AG04450 (cell line): ENCODE data around the gene REN. TPM values are rescaled to one million over a fixed set of nuclear protein-coding genes. Genes with fewer than 3 reads are reported as not detected.

Experiments
- CTCF ChIA-PET: fragments of 300-600, 350-600 bp; formaldehyde crosslinking; extraction: SDS; loops from one replicate; lab custom pipeline; 2022; ENCODE audit warnings: antibody characterized with exemption, inconsistent platforms; lab: Charles Lee
- POLR2A ChIA-PET: fragments of 350-600 bp; formaldehyde crosslinking; extraction: SDS; loops from one replicate; lab custom pipeline; 2021; ENCODE audit warnings: antibody characterized with exemption, inconsistent platforms; lab: Yijun Ruan, JAX
- DNase-seq: peaks from one replicate; pipeline ENCODE4 v3.0.0-alpha.2; 2011; ENCODE audit warnings: low read depth, low spot score
- H3K27ac ChIP-seq: one replicate; pipeline ENCODE4 v1.5.1; 2012; ENCODE audit warnings: low read depth, low read length, control low read depth
- H3K27me3 ChIP-seq: one replicate; pipeline ENCODE4 v1.6.0; 2012; ENCODE audit warnings: low read length; ENCODE audit not compliant: control insufficient read depth, insufficient read depth
- H3K4me3 ChIP-seq: 2 replicates; pipeline ENCODE4 v1.5.1; 2011; ENCODE audit warnings: mild to moderate bottlenecking, low read depth, low read length, control low read depth
- H3K9me3 ChIP-seq: 2 replicates; pipeline ENCODE4 v1.5.1; 2012; ENCODE audit warnings: low read length; ENCODE audit not compliant: control insufficient read depth, insufficient read depth
- polyA plus RNA-seq: library from polyadenylated mRNA; depleted of rRNA; stranded (reverse); fragments of >200 nt; gene quantifications from 2 replicates; pipeline ENCODE4 v1.2.3, GENCODE V29; 2011
- TF ChIP-seq, protein P1 (sequence below): IDR thresholded peaks from 2 replicates; pipeline ENCODE4 v1.5.1; 2011; ENCODE audit warnings: low read depth, low read length, control low read depth, inconsistent platforms

The REN gene
- polyA plus RNA-seq, 1 experiment = 0.72 TPM

DNA sequence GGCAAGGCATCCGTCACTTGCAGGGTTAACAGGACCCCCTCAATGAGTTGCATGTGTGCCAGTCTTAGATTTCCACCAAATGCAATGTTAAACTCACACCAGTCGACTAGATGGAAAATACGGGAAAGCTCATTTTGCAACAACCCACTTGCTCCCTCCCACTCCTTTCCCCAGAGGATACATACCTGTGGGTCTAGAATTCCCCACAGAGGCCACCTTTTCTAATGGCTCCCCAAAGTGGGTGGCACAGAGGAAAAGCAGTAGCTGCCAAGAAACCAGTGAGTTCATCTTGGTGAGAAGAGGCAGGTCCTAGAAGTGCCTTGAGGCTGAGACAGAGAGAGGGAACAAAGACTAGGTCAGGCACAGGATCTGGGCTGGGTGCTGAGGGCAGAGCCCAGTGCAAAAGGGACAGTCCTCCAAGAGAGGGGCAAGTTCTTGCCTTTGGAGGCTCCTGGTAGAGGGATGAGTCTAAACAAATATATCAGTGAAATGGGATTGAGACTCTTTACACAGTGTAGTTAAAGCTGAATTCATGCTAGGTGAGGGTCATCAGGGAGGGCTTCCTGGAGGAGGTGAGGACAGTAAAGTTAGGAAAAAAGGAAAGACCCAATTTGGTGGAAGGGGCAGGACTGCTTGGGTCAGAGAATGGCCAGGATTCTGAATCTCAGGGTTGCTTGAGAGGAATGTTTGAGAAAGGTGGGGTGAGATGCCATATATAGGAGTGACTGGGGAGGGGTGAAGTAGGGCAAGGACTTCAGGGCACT lies 26.6 kb upstream of the REN start:
- H3K27ac ChIP-seq = no peak overlapping the region
- POLR2A ChIA-PET = no interaction called here
- TF ChIP-seq, protein P1, sequence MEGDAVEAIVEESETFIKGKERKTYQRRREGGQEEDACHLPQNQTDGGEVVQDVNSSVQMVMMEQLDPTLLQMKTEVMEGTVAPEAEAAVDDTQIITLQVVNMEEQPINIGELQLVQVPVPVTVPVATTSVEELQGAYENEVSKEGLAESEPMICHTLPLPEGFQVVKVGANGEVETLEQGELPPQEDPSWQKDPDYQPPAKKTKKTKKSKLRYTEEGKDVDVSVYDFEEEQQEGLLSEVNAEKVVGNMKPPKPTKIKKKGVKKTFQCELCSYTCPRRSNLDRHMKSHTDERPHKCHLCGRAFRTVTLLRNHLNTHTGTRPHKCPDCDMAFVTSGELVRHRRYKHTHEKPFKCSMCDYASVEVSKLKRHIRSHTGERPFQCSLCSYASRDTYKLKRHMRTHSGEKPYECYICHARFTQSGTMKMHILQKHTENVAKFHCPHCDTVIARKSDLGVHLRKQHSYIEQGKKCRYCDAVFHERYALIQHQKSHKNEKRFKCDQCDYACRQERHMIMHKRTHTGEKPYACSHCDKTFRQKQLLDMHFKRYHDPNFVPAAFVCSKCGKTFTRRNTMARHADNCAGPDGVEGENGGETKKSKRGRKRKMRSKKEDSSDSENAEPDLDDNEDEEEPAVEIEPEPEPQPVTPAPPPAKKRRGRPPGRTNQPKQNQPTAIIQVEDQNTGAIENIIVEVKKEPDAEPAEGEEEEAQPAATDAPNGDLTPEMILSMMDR = no peak
- no peaks in the 10 kb centered on the region for H3K9me3 ChIP-seq
- CTCF ChIA-PET = interaction anchor here (0.7 to 3.3 kb wide), 6 partner anchors 14 to 174 kb away, joined by 3 to 39 read pairs (median 7); no protein-coding TSS in a partner anchor
- peaks cover 4% of the 10 kb centered on the region for H3K27me3 ChIP-seq
- no peak for DNase-seq
- H3K4me3 ChIP-seq = no peak overlapping the region

DNA sequence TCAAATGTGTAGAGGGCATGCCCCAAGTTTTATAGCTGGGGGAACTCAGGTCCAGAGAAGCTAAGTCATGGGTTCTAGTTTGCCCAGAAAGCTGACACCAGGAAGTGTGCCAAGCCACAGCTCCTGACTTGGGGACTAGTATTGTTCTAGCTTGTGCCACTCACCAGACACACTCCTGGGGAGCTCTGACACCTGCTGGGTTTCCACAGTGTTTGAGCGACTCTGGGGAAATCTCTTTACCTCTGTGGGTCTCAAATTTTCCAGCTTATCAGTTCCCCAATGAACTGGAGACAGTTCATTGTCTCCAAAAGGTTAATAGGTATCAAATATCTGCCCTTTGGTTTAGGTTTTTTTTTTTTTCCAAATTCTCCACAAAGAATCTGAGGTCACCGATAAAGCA lies 25.9 kb upstream of the REN start:
- Histone ChIP-seq H3K9me3 (no peaks in the 10 kb centered on the region), H3K4me3 (no peak overlapping the region), H3K27ac (no peak overlapping the region), H3K27me3 (peaks cover 6% of the 10 kb centered on the region)
- no peak for DNase-seq
- CTCF ChIA-PET = interaction anchor here (0.7 to 3.3 kb wide), 5 partner anchors 14 to 174 kb away, joined by 3 to 39 read pairs (median 6); no protein-coding TSS in a partner anchor
- TF ChIP-seq, protein P1 = no peak
- POLR2A ChIA-PET = no interaction called here

- H3K9me3 ChIP-seq = no peaks in the 10 kb centered on the region
- POLR2A ChIA-PET = no interaction called here
- CTCF ChIA-PET = interaction anchor here (0.8 to 3.3 kb wide), 8 partner anchors 15 to 207 kb away, joined by 3 to 39 read pairs (median 6); partner anchors contain the start of gene GOLT1A
- no peak for DNase-seq
- TF ChIP-seq, protein P1 = no peak
- peaks cover 6% of the 10 kb centered on the region for H3K27me3 ChIP-seq
- H3K4me3 ChIP-seq = no peak overlapping the region
- no peak overlapping the region for H3K27ac ChIP-seq
Measured at GRCh38 chr1:204191456-204191855, 25.3 kb upstream of the REN start.

GRCh38 chr1:204190212-204191211 lies 24.4 kb upstream of the REN start:
- CTCF ChIA-PET = interaction anchor here (0.8 to 3.3 kb wide), 8 partner anchors 16 to 313 kb away, joined by 3 to 39 read pairs (median 6); partner anchors contain the start of gene GOLT1A

More at GRCh38 chr1:204190212-204191211, 24.4 kb upstream of the REN start:
- Histone ChIP-seq H3K27ac (no peak overlapping the region), H3K27me3 (peaks cover 6% of the 10 kb centered on the region), H3K9me3 (no peaks in the 10 kb centered on the region), H3K4me3 (peak overlapping the region; percentile 17; the same call in 1 of the 2 replicates)
- no peak for DNase-seq
- POLR2A ChIA-PET = interaction anchor here (0.9 kb wide), 1 partner anchor 63 kb away, joined by 3 read pairs; no protein-coding TSS in a partner anchor
- TF ChIP-seq, protein P1 = no peak
